HEK293 (cell line): ENCODE data around the gene PC.

Experiments used
- CTCF ChIA-PET: fragments of 350-600 bp; formaldehyde crosslinking; extraction: SDS; loops from one replicate; lab custom pipeline; 2021; ENCODE audit warnings: antibody characterized with exemption; lab: Yijun Ruan, JAX
- POLR2A ChIA-PET: fragments of 300-600 bp; formaldehyde crosslinking; extraction: SDS; loops from one replicate; lab custom pipeline; 2020; ENCODE audit warnings: antibody characterized with exemption, inconsistent platforms; lab: Yijun Ruan, JAX
- H3K27ac ChIP-seq: fragments of 200-500 bp; sonication (Bioruptor generic); 2 replicates; pipeline ENCODE4 v1.5.1; 2014; ENCODE audit warnings: low read depth, low read length, control low read depth, inconsistent platforms; ENCODE audit errors: extremely low read depth
- H3K36me3 ChIP-seq, 2 experiments: fragments of 200-500 bp in 1 of 2; sonication (Bioruptor generic) in 1 of 2; 1 replicate in 1 of 2; 2 replicates in 1 of 2; pipeline ENCODE4 v1.5.1; 2014 to 2017; ENCODE audit warnings: inconsistent platforms in 2 of 2, low read length in 2 of 2; ENCODE audit not compliant: control insufficient read depth in 2 of 2, insufficient read depth in 1 of 2
- H3K4me1 ChIP-seq: fragments of 200-500 bp; sonication (Bioruptor generic); 2 replicates; pipeline ENCODE4 v1.5.1; 2014; ENCODE audit warnings: mild to moderate bottlenecking, low read length, inconsistent platforms; ENCODE audit not compliant: control insufficient read depth, insufficient read depth
- H3K4me3 ChIP-seq: 2 replicates; pipeline ENCODE4 v1.5.1; 2011; ENCODE audit warnings: low read depth, mild to moderate bottlenecking, control low read depth, low read length, moderate library complexity
- H3K9me3 ChIP-seq: fragments of 200-500 bp; sonication (Bioruptor generic); 2 replicates; pipeline ENCODE4 v1.5.1; 2014; ENCODE audit warnings: low read depth, low read length, inconsistent platforms; ENCODE audit not compliant: control insufficient read depth, insufficient read depth
- BCL11A ChIP-seq: fragments of 450-650 bp; formaldehyde crosslinking; IDR thresholded peaks from 2 replicates; pipeline ENCODE4 v1.5.1; 2016; ENCODE audit warnings: low read depth, missing biosample characterization, missing genetic modification characterization
- BCL6B ChIP-seq: fragments of 450-650 bp; formaldehyde crosslinking; IDR thresholded peaks from 2 replicates; pipeline ENCODE4 v1.5.1; 2017; ENCODE audit warnings: missing biosample characterization, missing genetic modification characterization
- ELK4 ChIP-seq: IDR thresholded peaks from 2 replicates; pipeline ENCODE4 v1.6.1; 2011; ENCODE audit warnings: mild to moderate bottlenecking, low read depth, low read length, borderline replicate concordance
- YY1 ChIP-seq: fragments of 450-650 bp; formaldehyde crosslinking; IDR thresholded peaks from 2 replicates; pipeline ENCODE4 v1.5.1; 2018; ENCODE audit warnings: missing biosample characterization, missing genetic modification characterization
- ZEB2 ChIP-seq: fragments of 450-650 bp; formaldehyde crosslinking; IDR thresholded peaks from 2 replicates; pipeline ENCODE4 v1.5.1; 2016; ENCODE audit warnings: missing biosample characterization, missing genetic modification characterization
- ZFP41 ChIP-seq: fragments of 450-650 bp; formaldehyde crosslinking; IDR thresholded peaks from 2 replicates; pipeline ENCODE4 v1.5.1; 2016; ENCODE audit warnings: missing biosample characterization, missing genetic modification characterization, borderline replicate concordance
- ZIC2 ChIP-seq: fragments of 450-650 bp; formaldehyde crosslinking; IDR thresholded peaks from 2 replicates; pipeline ENCODE4 v1.5.1; 2016; ENCODE audit warnings: missing biosample characterization, missing genetic modification characterization
- ZNF112 ChIP-seq: fragments of 450-650 bp; formaldehyde crosslinking; IDR thresholded peaks from 2 replicates; pipeline ENCODE4 v1.5.0; 2017; ENCODE audit warnings: missing biosample characterization, missing genetic modification characterization
- ZNF146 ChIP-seq: fragments of 450-650 bp; formaldehyde crosslinking; IDR thresholded peaks from 2 replicates; pipeline ENCODE4 v1.5.1; 2016; ENCODE audit warnings: missing biosample characterization, missing genetic modification characterization
- ZNF24 ChIP-seq: fragments of 450-650 bp; formaldehyde crosslinking; IDR thresholded peaks from 2 replicates; pipeline ENCODE4 v1.5.1; 2016; ENCODE audit warnings: missing biosample characterization, missing genetic modification characterization
- ZNF366 ChIP-seq: fragments of 450-650 bp; formaldehyde crosslinking; conservative IDR thresholded peaks from 2 replicates; pipeline ENCODE4 v1.5.1; 2016; ENCODE audit warnings: missing biosample characterization, missing genetic modification characterization
- ZNF514 ChIP-seq: fragments of 450-650 bp; formaldehyde crosslinking; IDR thresholded peaks from 2 replicates; pipeline ENCODE4 v1.5.1; 2016; ENCODE audit warnings: missing biosample characterization, missing genetic modification characterization
- ZNF610 ChIP-seq: fragments of 450-650 bp; formaldehyde crosslinking; IDR thresholded peaks from 2 replicates; pipeline ENCODE4 v1.5.1; 2016; ENCODE audit warnings: missing biosample characterization, missing genetic modification characterization, borderline replicate concordance
- ZNF624 ChIP-seq: fragments of 450-650 bp; formaldehyde crosslinking; IDR thresholded peaks from 2 replicates; pipeline ENCODE4 v1.5.1; 2017; ENCODE audit warnings: missing biosample characterization, missing genetic modification characterization
- ZNF654 ChIP-seq: fragments of 450-650 bp; formaldehyde crosslinking; IDR thresholded peaks from 2 replicates; pipeline ENCODE4 v1.5.1; 2016; ENCODE audit warnings: low read depth, missing biosample characterization, missing genetic modification characterization
- ZNF747 ChIP-seq: fragments of 450-650 bp; formaldehyde crosslinking; IDR thresholded peaks from 2 replicates; pipeline ENCODE4 v1.5.1; 2016; ENCODE audit warnings: missing biosample characterization, missing genetic modification characterization
- TF ChIP-seq, protein P1 (sequence below): fragments of 450-650 bp; formaldehyde crosslinking; IDR thresholded peaks from 2 replicates; pipeline ENCODE4 v1.5.1; 2016; ENCODE audit warnings: missing biosample characterization, missing genetic modification characterization
- TF ChIP-seq, protein P2 (sequence below): fragments of 450-650 bp; formaldehyde crosslinking; IDR thresholded peaks from 2 replicates; pipeline ENCODE4 v1.5.1; 2016; ENCODE audit warnings: missing biosample characterization, missing genetic modification characterization, borderline replicate concordance

Gene PC

DNA sequence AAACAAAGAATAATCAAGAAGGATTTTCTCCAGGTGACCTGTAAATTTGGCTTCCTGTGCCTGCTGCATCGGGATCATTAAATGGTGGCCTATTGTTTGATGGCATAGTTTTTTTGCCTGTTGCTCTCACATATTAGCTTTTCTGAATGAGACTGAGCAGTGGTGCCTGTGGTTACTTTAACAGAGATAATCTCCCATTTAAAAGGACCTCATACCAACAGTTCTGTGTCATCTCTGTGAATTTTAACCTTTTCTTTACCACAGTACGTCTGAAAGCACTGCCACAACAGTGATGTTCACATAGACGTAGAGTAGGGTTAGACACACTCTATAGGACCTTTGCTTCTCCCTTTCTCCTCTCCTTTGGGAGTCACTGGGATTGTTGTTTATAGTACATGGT lies 137.8 kb downstream of the PC start:
- TF ChIP-seq ZIC2 (tag by site-specific recombination) = no peak
- no peak for TF ChIP-seq BCL6B
- no peak for TF ChIP-seq ELK4
- TF ChIP-seq ZNF624 (tag by site-specific recombination) = no peak
- no peak for TF ChIP-seq ZNF24 (tag by site-specific recombination)
- ChIA-PET CTCF (interaction anchor here (0.7 to 1.6 kb wide), 2 partner anchors 14 to 142 kb away, joined by 3 to 4 read pairs; no protein-coding TSS in a partner anchor), POLR2A (no interaction called here)
- H3K4me3 ChIP-seq = no peak overlapping the region
- peaks cover 0 to 3% of the 10 kb centered on the region in 2 experiments; a peak in 1 of 3 replicates for H3K36me3 ChIP-seq
- H3K4me1 ChIP-seq = no peaks in the 10 kb centered on the region
- H3K9me3 ChIP-seq = no peaks in the 10 kb centered on the region
- H3K27ac ChIP-seq = no peak overlapping the region

- TF ChIP-seq ZNF146 (tag by site-specific recombination) (no peak), ZNF747 (tag by site-specific recombination) (no peak), ZEB2 (tag by site-specific recombination) (no peak), ZNF366 (no peak), ZNF610 (tag by site-specific recombination) (no peak), ZFP41 (no peak), ZNF514 (tag by site-specific recombination) (no peak), ZNF654 (tag by site-specific recombination) (no peak), BCL11A (no peak), ZNF112 (tag by site-specific recombination) (no peak), YY1 (tag by site-specific recombination) (no peak)
- TF ChIP-seq, protein P1, sequence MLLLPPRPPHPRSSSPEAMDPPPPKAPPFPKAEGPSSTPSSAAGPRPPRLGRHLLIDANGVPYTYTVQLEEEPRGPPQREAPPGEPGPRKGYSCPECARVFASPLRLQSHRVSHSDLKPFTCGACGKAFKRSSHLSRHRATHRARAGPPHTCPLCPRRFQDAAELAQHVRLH (tag by site-specific recombination) = no peak
- TF ChIP-seq, protein P2, sequence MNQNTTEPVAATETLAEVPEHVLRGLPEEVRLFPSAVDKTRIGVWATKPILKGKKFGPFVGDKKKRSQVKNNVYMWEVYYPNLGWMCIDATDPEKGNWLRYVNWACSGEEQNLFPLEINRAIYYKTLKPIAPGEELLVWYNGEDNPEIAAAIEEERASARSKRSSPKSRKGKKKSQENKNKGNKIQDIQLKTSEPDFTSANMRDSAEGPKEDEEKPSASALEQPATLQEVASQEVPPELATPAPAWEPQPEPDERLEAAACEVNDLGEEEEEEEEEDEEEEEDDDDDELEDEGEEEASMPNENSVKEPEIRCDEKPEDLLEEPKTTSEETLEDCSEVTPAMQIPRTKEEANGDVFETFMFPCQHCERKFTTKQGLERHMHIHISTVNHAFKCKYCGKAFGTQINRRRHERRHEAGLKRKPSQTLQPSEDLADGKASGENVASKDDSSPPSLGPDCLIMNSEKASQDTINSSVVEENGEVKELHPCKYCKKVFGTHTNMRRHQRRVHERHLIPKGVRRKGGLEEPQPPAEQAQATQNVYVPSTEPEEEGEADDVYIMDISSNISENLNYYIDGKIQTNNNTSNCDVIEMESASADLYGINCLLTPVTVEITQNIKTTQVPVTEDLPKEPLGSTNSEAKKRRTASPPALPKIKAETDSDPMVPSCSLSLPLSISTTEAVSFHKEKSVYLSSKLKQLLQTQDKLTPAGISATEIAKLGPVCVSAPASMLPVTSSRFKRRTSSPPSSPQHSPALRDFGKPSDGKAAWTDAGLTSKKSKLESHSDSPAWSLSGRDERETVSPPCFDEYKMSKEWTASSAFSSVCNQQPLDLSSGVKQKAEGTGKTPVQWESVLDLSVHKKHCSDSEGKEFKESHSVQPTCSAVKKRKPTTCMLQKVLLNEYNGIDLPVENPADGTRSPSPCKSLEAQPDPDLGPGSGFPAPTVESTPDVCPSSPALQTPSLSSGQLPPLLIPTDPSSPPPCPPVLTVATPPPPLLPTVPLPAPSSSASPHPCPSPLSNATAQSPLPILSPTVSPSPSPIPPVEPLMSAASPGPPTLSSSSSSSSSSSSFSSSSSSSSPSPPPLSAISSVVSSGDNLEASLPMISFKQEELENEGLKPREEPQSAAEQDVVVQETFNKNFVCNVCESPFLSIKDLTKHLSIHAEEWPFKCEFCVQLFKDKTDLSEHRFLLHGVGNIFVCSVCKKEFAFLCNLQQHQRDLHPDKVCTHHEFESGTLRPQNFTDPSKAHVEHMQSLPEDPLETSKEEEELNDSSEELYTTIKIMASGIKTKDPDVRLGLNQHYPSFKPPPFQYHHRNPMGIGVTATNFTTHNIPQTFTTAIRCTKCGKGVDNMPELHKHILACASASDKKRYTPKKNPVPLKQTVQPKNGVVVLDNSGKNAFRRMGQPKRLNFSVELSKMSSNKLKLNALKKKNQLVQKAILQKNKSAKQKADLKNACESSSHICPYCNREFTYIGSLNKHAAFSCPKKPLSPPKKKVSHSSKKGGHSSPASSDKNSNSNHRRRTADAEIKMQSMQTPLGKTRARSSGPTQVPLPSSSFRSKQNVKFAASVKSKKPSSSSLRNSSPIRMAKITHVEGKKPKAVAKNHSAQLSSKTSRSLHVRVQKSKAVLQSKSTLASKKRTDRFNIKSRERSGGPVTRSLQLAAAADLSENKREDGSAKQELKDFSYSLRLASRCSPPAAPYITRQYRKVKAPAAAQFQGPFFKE (tag by site-specific recombination) = no peak
- TF ChIP-seq, all 188 proteins: peak for 0
- peaks cover 0 to 3% of the 10 kb centered on the region in 2 experiments; a peak in 1 of 3 replicates for H3K36me3 ChIP-seq
- ChIA-PET POLR2A (no interaction called here), CTCF (interaction anchor here (0.6 to 1.1 kb wide), 2 partner anchors 123 to 432 kb away, joined by 3 to 6 read pairs; no protein-coding TSS in a partner anchor)
- H3K27ac ChIP-seq = no peak overlapping the region
- H3K4me3 ChIP-seq = no peak overlapping the region
- H3K4me1 ChIP-seq = no peaks in the 10 kb centered on the region
- no peaks in the 10 kb centered on the region for H3K9me3 ChIP-seq
Observed at GRCh38 chr11:66818231-66818955, 139.8 kb downstream of the PC start.
